ENCODE data around the gene KANK2. TPM values are rescaled to one million over a fixed set of nuclear protein-coding genes. Genes with fewer than 3 reads are reported as not detected.
"Not testable (repeated sequence)": the region's sequence is repeated elsewhere in the genome, so short reads cannot be mapped to it uniquely, and the experiment has no call there.

The KANK2 gene
- total and polyA plus RNA-seq, 5 experiments from 2014 or later, result 0.23 to 0.36 TPM; not detected in 3

DNA sequence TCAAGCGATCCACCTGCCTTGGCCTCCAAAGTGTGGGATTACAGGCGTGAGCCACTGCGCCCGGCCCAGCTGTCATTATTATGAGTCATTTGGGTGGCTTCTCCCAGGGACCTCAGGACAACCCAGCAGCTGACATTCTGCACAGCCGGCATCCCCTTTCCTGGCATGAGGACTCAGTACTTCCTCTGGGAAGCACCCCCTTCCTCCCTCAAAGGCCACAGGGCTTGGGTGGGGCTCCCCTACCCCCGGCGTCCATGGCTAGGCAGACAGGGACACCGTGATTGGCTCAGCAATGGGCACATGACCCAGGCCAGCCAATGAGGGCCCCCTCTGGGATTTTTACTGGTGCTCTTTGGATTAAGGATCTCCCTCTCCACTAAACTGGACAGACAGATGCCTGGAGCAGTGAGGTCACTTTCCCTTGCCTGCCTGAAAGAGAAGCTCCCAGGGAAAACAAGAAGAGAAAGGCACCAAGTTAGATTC lies 6.0 kb downstream of the KANK2 start:
- Mint-ChIP-seq H3K4me1 (peaks cover 5 to 8% (median 5%) of the 10 kb centered on the region in 4 donors), H3K27ac (no peak overlapping the region)
- no peak for DNase-seq

DNA sequence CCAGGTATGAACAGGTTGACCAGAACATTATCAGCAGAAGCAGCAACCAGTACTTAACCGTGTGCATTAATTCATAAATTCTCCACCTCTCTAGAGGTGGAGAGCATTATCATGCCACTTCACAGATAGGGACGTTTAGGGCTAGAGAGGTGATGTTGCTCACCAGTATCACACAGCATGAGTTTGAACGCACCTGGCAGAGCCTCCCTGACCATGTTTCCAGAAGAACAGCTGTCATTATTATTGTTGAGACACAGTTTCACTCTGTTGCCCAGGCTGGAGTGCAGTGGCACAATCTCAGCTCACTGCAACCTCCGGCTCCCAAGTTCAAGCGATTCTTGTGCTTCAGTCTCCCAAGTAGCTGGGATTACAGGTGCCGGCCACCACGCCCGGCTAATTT lies 6.8 kb downstream of the KANK2 start:
- no peak overlapping the region for H3K27ac Mint-ChIP-seq
- H3K4me3 Mint-ChIP-seq, result no peak overlapping the region
- H3K36me3 Mint-ChIP-seq, result no peaks in the 10 kb centered on the region
- peaks cover under 1 to 5% (median 2%) of the 10 kb centered on the region in 4 donors for H3K4me1 Mint-ChIP-seq
- POLR2A ChIA-PET, result no interaction called here
- peaks cover under 1 to 5% (median under 1%) of the 10 kb centered on the region in 5 donors for H3K27me3 Mint-ChIP-seq
- DNase-seq, result no peak
- H3K9me3 Mint-ChIP-seq, result no peaks in the 10 kb centered on the region
- ATAC-seq, result no peak

More for the DNA sequence above, 6.0 kb downstream of the KANK2 start:
- Mint-ChIP-seq H3K9me3 (no peaks in the 10 kb centered on the region), H3K27me3 (peaks cover 3 to 13% (median 7%) of the 10 kb centered on the region in 5 donors), H3K4me3 (no peak overlapping the region), H3K36me3 (no peaks in the 10 kb centered on the region)
- POLR2A ChIA-PET, result no interaction called here
- ATAC-seq, result no peak

DNA sequence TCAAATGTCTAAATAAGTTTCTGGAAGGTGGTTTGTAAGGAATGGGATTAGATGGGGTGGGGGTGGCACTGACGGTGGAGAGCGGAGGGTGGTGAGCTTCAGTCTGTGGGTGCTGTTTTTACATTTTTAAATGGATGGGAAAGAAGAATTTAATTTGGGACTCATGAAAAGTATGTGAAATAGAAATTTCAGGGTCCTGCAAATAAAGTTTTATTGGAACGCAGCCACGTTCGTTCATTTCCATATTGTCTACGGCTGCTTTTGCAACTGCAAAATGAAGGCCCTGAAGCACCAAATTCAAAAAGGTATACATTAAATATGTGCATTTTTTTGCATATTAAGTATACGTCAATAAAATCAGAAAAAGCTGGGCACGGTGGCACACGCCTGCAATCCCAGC lies 9.9 kb downstream of the KANK2 start:
- Mint-ChIP-seq H3K36me3 (no peaks in the 10 kb centered on the region), H3K9me3 (no peaks in the 10 kb centered on the region), H3K27ac (no peak overlapping the region), H3K27me3 (peaks cover 0 to 4% (median 0%) of the 10 kb centered on the region in 5 donors), H3K4me3 (no peak overlapping the region), H3K4me1 (peaks cover 0 to 3% (median 0%) of the 10 kb centered on the region in 4 donors)
- POLR2A ChIA-PET, result no interaction called here
- no peak for DNase-seq
- no peak for ATAC-seq

DNA sequence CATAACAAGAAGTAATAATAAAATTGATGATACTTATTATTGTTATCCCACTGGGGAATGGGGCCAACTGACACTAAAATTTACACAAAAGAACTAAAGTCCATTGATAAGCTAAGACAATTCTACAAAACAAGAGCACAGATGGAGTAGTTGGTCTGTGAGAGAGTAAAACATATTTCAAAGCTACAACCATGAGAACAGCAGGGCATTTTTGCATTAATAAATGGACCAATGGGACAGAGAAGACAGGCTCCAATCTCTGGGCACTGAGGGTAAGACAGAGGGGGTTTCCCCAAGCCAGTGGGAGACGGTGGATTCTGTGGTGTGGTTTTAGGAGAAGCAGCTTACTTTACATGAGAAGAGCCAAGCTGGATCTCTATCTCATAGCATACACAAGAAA lies 14.4 kb downstream of the KANK2 start:
- ATAC-seq (no peak), DNase-seq (no peak)
- Mint-ChIP-seq H3K9me3 (no peaks in the 10 kb centered on the region), H3K27me3 (peaks cover 0 to 4% (median 2%) of the 10 kb centered on the region in 5 donors), H3K4me1 (peaks cover 0 to 11% (median 4%) of the 10 kb centered on the region in 4 donors), H3K27ac (no peak overlapping the region), H3K36me3 (no peaks in the 10 kb centered on the region), H3K4me3 (no peak overlapping the region)
- POLR2A ChIA-PET, result no interaction called here

DNA sequence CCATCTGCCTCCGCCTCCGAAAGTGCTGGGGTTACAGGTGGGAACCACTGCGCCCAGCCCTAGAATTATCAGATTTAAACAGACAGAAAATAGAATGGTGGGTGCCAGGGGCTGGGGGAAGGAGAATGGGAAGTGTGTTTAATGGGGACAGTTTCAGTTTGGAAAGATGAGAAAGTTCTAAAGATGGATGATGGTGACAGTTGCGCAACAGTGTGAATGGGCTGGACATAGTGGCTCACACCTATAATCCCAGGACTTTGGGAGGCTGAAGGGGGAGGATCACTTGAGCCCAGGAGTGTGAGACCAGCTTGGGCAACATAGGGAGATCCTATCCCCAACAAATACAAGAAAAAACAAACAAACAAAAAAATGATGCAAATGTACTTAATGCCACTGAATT lies 15.9 kb downstream of the KANK2 start:
- H3K36me3 Mint-ChIP-seq, result no peaks in the 10 kb centered on the region

DNA sequence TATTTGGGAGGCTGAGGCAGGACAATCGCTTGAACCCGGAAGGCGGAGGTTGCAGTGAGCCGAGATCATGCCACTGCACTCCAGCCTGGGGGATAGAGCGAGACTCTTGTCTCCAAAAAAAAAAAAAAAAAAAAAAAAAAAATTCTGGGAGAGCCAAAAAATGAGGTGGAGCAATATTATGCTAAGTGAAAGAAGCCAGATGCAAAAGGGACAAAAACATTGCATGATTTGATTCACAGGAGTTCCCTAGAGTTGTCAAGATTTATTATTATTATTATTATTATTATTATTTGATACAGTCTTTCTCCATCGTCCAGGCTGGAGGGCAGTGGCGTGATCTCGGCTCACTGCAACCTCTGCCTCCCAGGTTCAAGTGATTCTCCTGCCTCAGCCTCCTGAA lies 16.4 kb downstream of the KANK2 start:
- ATAC-seq, H3K27ac Mint-ChIP-seq, DNase-seq, POLR2A ChIA-PET, H3K27me3 Mint-ChIP-seq, H3K4me3 Mint-ChIP-seq, H3K36me3 Mint-ChIP-seq, H3K9me3 Mint-ChIP-seq: not testable (repeated sequence)
- H3K4me1 Mint-ChIP-seq, result peaks cover 0 to 11% (median 4%) of the 10 kb centered on the region in 4 donors

More for the DNA sequence above, 15.9 kb downstream of the KANK2 start:
- Mint-ChIP-seq H3K9me3 (no peaks in the 10 kb centered on the region), H3K4me3 (no peak overlapping the region), H3K4me1 (peaks cover 0 to 11% (median 4%) of the 10 kb centered on the region in 4 donors), H3K27me3 (peaks cover 0 to 4% (median 4%) of the 10 kb centered on the region in 5 donors), H3K27ac (no peak overlapping the region)
- POLR2A ChIA-PET, result no interaction called here
- DNase-seq (no peak), ATAC-seq (no peak)

DNA sequence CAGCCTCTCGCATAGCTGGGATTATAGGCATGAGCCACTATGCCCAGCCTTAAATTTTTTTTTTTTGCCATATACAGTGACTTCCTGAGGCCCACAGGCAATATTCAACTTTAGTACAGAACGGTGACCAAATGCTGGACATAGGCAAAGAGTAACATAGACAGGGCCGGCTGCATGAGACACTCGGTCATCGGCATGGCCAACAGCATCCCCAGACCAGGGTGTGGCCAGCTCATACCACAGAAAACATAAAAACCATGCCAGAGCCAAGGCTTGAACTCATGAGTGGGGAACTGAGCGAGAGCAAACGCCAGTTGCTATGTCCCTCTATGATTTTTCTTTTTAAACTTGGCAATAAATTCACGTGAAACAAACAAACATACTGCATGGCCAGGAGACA lies 17.0 kb downstream of the KANK2 start:
- no peak overlapping the region for H3K27ac Mint-ChIP-seq
- no peak overlapping the region for H3K4me3 Mint-ChIP-seq
- peaks cover 0 to 11% (median 4%) of the 10 kb centered on the region in 4 donors for H3K4me1 Mint-ChIP-seq
- POLR2A ChIA-PET, result no interaction called here
- H3K36me3 Mint-ChIP-seq, result no peaks in the 10 kb centered on the region
- no peak for DNase-seq
- peaks cover 0 to 4% (median 4%) of the 10 kb centered on the region in 5 donors for H3K27me3 Mint-ChIP-seq
- H3K9me3 Mint-ChIP-seq, result no peaks in the 10 kb centered on the region
- ATAC-seq, result no peak

DNA sequence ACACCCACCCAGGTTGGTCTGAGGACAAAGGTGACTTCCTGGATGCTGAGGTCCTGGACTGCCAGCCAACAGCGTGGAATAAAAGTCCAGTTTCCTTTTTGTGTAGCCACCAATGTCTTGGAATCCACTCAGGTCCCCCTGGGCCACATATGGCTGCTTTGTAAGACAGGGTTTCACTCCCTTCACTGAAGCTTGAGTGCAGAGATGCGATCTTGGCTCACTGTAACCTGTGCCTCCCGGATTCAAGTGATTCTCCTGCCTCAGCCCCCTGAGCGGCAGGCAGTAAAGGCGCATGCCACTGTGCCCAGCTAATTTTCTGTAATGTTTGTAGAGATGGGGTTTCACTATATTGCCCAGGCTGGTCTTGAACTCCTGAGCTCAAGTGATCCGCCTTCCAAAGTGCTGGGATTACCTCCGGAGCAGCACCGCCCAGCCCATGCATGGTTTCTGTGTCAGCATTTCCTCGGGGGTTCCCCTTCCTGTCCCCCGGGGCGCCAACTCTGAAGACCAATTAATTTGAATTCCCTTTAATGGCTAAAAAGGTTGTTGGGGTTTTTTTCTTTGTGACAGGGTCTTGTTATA lies 17.5 kb downstream of the KANK2 start:
- no peaks in the 10 kb centered on the region for H3K9me3 Mint-ChIP-seq
- H3K27me3 Mint-ChIP-seq, result peaks cover 0 to 4% (median 4%) of the 10 kb centered on the region in 5 donors
- H3K4me1 Mint-ChIP-seq, result peaks cover 0 to 11% (median 4%) of the 10 kb centered on the region in 4 donors
- DNase-seq (no peak), ATAC-seq (no peak)
- POLR2A ChIA-PET, result no interaction called here
- H3K4me3 Mint-ChIP-seq, result no peak overlapping the region
- H3K36me3 Mint-ChIP-seq, result no peaks in the 10 kb centered on the region
- H3K27ac Mint-ChIP-seq, result no peak overlapping the region

DNA sequence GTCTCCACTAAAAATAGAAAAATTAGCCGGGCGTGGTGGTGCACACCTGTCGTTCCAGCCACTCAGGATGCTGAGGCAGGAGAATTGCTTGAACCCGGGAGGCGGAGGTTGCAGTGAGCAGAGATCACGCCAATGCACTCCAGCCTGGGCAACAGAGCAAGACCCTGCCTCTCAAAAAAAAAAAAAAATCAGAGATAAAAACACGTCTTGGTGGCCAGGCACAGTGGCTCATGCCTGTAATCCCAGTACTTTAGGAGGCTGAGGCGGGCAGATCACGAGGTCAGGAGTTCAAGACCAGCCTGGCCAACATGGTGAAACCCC lies 18.2 kb downstream of the KANK2 start:
- peaks cover 0 to 11% (median 4%) of the 10 kb centered on the region in 4 donors for H3K4me1 Mint-ChIP-seq
- H3K27me3 Mint-ChIP-seq, ATAC-seq, H3K4me3 Mint-ChIP-seq, H3K27ac Mint-ChIP-seq, H3K36me3 Mint-ChIP-seq, DNase-seq, POLR2A ChIA-PET, H3K9me3 Mint-ChIP-seq: not testable (repeated sequence)

DNA sequence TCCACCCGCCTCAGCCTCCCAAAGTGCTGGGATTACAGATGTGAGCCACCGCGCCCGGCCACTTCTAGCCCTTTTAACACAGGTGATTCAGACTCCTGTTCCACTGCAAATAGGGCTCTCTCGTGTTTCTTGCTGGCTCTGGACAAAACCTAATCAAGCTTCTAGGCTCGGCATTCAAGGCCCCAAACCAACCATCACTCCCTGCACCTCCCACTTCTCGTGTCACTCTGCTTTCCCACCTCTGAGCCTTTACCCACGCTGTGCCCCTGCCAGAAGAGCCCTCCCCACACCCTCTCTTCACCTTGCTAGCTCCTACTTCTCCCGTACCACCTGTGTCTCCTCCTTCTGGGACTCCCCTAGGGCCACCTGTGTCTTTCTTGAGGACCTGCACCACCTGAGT lies 19.8 kb downstream of the KANK2 start:
- DNase-seq (no peak), ATAC-seq (no peak)
- H3K27me3 Mint-ChIP-seq, result peaks cover 0 to 4% (median 0%) of the 10 kb centered on the region in 5 donors
- H3K4me1 Mint-ChIP-seq, result peaks cover 0 to 11% (median 4%) of the 10 kb centered on the region in 4 donors
- H3K27ac Mint-ChIP-seq, result peak overlapping the region in 1 of 10 donors; percentile 21
- H3K36me3 Mint-ChIP-seq, result no peaks in the 10 kb centered on the region
- H3K4me3 Mint-ChIP-seq, result no peak overlapping the region
- H3K9me3 Mint-ChIP-seq, result no peaks in the 10 kb centered on the region
- POLR2A ChIA-PET, result no interaction called here

DNA sequence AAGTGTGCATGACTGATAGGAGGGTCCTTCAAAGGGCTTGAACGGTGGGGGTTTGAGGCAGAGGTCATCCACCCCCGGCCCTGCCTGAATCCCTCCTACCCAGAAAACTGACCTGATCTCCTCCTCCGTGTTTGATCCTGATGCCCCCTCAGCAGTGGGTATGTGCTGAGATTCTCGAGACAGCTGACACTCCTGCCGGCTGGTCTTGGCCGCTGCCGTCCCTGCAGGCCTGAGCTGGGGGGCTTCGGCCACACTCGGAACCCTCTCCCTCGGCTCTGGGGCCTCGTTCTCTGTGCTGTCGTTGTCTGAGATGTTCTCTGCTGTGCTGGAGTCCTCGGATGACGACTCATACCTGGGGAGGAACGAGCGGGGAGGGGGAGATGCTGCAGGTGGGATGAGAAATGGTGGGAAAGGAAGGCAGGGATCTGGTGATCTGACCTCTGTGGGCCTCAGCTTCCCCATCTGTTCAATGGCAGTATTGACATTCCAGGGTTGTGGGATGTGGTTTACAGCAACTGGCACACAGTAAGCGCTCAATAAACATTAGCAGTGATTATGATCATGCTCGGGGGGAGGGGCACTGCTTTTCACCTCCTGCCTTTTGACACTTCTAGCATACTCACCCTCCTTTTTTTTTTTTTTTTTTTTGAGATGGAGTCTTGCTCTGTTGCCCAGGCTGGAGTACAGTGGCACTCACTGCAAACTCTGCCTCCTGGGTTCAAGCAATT lies 20.7 kb downstream of the KANK2 start:
- no peak for DNase-seq
- ATAC-seq, result no peak
- POLR2A ChIA-PET, result interaction anchor here (0.5 kb wide), 1 partner anchor 13 kb away, joined by 3 read pairs; no protein-coding TSS in a partner anchor
- peaks cover 0 to 11% (median 4%) of the 10 kb centered on the region in 4 donors for H3K4me1 Mint-ChIP-seq
- H3K27ac Mint-ChIP-seq, result no peak overlapping the region
- no peak overlapping the region for H3K4me3 Mint-ChIP-seq
- H3K9me3 Mint-ChIP-seq, result no peaks in the 10 kb centered on the region
- H3K27me3 Mint-ChIP-seq, result peaks cover 0 to 4% (median 0%) of the 10 kb centered on the region in 5 donors
- H3K36me3 Mint-ChIP-seq, result no peaks in the 10 kb centered on the region

DNA sequence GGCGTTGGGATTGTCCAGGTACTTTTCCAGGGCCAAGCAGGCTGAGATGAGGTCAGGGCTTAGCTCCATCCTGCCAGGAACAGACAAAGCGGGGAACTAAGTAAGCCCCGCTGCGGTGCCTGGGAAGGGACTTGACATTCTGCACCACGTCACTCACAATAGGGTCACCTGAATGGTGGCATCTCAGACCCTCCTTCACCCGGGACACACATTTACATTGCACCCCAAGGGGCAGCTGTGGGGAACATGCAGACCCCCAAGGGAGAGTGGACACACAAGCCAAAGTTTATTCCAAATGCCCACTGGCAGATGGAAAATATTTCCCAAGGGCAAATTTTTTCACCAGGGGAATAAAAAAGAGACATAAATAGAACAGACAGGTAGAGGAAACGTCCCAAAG lies 21.4 kb downstream of the KANK2 start:
- Mint-ChIP-seq H3K27me3 (peaks cover 0 to 4% (median 0%) of the 10 kb centered on the region in 5 donors), H3K36me3 (no peaks in the 10 kb centered on the region), H3K4me1 (peaks cover 0 to 11% (median 4%) of the 10 kb centered on the region in 4 donors), H3K27ac (no peak overlapping the region), H3K9me3 (no peaks in the 10 kb centered on the region), H3K4me3 (no peak overlapping the region)
- no peak for DNase-seq
- POLR2A ChIA-PET, result interaction anchor here (0.5 kb wide), 1 partner anchor 14 kb away, joined by 3 read pairs; no protein-coding TSS in a partner anchor
- ATAC-seq, result no peak

DNA sequence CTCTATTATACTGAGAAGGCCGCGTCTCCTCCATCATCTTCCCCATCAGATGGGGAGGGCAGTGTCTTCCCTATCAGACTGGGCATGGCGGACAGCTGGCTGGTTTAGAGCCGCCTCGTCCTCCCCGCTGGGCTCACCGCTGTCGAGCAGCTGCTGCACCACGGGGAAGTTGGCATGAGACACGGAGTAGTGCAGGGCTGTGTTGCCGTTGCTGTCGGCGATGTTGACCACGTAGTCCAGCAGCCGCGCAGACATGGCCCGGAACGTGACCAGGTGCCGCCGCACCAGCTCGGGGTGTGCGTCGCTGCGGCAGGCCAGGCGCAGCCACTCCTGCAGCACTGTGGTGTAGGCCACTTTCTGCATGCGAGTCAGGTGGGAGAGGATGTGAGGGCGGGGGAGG lies 23.0 kb downstream of the KANK2 start:
- Mint-ChIP-seq H3K4me1 (no peaks in the 10 kb centered on the region), H3K27me3 (peaks cover 0 to 4% (median 0%) of the 10 kb centered on the region in 5 donors), H3K27ac (no peak overlapping the region), H3K9me3 (no peaks in the 10 kb centered on the region), H3K4me3 (no peak overlapping the region), H3K36me3 (no peaks in the 10 kb centered on the region)
- no peak for ATAC-seq
- POLR2A ChIA-PET, result interaction anchor here (0.5 kb wide), 1 partner anchor 128 kb away, joined by 5 read pairs; no protein-coding TSS in a partner anchor
- DNase-seq, result no peak
